ENCODE measurements around the gene MAST4.
"Not testable (repeated sequence)": the region's sequence is repeated elsewhere in the genome, so short reads cannot be mapped to it uniquely, and the experiment has no call there.

MAST4 gene

DNA sequence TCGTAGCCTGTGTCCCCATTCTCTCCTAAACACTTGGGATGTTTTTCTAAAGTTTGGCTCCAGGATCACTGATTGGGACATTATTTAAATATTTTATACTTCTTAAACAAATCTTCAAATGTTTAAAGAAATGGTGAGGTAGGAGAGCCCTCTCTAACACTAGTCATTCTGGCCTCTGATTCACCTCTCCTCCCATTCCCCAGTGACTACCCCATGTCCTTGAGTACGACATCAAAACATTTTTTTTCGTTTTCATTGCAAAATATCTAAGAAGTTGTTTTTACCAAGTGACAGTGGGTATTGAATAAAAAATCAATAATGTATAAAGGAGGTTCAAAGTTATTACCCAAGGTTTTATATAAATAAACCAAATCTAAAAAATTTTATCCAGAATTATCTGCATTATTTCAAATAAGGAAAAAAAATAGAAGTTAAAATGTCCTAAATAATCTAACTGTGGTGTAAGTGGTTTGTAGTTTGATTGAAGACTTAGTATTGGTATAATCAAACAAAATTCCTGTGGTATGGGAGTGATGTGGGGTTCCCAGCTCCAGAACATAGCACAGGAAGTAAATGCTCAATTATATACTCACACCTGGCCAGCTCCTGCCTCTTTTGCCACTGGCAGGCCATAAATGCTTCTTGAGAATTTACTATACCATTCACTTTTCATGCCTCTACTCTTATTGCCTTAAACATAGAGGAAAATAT, 51.1 kb downstream of the MAST4 start:
- no peak for DNase-seq

DNA sequence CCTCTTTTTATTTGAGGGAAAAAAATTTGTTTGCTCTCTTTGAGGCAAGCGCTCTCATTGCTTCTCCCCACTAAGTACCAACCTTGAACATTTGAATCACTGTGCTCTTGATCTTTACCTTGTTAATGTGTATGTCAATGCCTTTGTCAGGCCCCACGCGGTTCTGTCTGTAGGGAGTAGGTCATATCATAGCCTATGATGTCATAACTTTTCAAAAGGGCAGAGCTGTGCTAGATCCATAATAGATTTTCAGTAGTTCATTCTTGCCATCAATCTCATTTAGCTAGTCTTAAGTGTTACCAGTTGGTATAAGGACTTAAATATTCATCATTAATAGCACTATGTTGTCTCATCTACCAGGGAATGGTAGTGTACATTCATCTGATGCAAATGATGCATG, 56.6 kb downstream of the MAST4 start:
- no peak for DNase-seq

DNA sequence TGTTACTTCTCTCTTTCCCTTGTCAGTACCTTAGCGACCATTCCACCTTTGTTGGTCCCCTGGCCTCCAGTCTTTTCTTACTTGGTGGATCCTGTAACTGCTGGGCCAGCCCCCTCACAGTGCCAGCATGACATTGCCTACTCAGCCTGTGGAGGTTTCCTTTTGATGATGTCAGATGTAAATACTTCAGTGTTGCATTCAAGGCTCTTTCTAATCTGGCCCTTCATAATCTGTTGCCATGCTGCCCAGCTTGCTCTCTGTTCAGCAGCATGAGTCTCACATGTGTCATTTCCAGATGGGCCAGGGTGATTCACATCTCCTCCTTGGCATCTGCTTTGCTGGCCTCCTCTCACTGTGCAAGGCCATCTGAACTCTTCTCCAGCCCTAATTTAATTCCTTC, 57.1 kb downstream of the MAST4 start:
- DNase-seq = no peak

DNA sequence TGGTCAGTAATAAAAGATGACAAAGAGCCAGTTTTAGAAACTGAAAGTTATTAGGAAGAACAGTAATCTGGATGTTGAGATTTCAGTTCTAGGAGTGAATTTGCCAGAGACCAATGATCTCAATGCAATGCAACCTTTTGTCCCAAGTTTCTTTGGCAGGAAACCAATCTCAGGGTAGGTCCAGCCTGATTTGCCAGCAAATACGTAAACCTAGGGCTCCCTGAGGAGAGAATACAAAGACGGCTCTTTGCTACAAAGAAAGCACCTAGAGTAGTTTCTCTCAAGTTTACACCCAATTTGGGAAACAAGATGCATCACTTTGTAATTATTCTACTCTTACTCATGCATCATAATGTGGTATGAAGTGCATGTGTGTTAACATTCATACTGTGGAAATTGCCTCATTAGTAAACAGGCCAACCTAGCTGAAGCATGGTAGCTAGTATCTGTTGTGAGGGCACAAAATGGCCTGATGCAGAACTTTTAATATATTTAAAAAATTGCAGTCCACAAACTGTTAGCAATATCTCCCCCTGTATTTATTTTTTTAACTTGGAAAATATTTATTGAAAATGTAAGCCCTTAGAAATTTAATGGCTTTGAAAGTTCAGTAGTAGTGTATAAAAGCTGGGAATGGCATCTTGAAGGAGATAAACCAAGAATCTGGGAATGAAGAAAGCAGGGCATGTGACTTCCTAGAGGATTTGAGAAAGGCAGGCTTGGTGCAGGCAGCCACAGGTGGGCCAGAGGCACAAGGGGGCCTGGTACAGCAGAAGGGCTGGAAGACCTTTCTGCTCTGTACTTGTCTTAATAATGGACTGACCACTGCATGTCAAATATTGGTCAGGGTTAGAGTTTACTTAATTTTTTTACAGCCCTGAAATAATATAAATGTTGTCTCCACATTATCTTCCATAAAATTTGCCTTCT, 59.5 kb downstream of the MAST4 start:
- DNase-seq = no peak

DNA sequence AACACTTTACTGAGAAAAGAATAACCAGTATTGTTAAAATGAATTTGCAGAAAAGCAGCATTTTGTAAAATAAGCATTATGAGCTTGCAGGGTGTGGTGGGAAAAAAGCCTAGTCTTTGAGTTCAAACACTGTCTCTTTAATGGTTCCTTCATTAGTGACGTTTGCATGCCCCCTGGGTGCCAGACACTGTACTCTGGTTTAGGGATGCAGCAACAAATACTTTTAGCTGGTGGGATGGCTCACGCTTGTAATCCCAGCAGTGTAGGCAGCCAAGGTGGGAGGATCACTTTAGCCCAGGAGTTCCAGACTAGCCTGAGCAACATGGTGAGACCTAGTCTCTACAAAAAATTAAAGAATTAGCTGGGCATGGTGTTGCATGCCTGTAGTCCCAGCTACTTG, 62.3 kb downstream of the MAST4 start:
- DNase-seq = no peak

DNA sequence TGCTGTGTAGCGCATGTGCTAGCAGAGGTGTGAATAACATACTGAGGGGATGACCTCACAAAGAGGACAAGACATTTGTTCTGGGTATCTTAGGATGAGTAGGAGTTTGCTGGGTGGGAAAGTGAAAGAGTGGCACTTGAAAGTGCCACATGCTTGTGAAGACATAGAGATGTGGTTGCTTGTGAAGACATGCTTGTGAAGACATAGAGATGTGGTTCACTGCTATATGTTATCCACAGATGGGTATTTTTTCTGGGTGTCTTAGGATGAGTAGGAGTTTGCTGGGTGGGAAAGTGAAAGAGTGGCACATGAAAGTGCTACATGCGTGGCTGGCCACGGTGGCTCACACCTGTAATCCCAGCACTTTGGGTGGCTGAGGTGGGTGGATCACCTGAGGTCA, 63.6 kb downstream of the MAST4 start:
- no peak for DNase-seq

DNA sequence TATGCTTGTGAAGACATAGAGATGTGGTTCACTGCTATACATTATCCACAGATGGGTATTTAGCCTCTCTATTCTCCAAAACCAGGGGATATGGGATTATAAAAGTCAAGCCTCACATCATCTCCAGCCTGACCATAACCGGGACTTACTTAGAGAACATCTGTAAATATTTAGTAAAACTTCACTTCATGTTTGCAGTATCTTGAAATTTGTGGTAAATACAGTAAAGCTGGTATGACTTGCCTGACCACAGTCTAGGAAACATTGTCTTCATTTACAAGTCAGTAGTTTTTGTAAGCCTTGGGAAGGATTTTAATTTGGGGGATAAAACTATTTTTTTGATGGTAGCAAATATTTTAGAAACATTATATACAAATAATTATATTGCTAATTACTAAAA, 64.2 kb downstream of the MAST4 start:
- DNase-seq = no peak

DNA sequence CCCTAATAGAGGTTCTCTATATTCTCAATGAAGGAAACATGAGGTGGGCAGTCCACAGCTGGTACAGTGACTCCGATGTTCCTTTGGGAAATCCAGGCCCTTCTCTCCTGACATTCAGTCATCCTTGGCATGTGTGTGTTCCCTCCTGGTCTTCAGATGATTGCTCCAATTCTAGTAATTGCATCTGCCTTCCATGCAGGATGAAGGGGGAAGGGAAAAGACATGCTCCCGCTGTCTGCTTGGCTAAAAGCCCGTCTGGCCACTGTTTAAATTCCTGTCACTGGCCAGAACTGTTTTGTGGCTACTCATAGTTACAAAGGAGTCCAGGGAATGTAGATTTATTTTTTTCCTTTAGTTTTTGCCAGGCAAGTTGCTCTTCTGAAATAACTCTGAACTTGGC, 65.0 kb downstream of the MAST4 start:
- DNase-seq = no peak

DNA sequence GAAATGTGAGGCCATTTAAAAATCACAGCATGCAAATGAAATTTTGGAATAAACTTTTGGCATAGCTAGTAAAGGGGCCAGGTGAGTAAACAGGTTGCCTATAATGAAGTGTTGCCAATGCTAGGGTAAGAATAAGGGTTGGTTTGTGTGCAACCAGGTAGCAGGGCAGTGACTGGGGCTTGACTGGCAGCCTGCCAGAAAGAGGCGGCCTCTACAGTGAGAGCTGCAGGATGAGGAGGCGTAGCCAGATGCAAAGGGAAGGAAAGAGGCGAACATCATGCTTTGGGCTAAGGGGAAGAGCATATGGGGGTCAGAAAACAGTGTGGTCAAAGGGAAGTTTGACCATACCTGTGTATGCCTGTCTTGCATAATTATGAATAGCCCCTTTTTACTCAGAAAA, 70.6 kb downstream of the MAST4 start:
- peak; percentile 84 to 91 for DNase-seq

DNA sequence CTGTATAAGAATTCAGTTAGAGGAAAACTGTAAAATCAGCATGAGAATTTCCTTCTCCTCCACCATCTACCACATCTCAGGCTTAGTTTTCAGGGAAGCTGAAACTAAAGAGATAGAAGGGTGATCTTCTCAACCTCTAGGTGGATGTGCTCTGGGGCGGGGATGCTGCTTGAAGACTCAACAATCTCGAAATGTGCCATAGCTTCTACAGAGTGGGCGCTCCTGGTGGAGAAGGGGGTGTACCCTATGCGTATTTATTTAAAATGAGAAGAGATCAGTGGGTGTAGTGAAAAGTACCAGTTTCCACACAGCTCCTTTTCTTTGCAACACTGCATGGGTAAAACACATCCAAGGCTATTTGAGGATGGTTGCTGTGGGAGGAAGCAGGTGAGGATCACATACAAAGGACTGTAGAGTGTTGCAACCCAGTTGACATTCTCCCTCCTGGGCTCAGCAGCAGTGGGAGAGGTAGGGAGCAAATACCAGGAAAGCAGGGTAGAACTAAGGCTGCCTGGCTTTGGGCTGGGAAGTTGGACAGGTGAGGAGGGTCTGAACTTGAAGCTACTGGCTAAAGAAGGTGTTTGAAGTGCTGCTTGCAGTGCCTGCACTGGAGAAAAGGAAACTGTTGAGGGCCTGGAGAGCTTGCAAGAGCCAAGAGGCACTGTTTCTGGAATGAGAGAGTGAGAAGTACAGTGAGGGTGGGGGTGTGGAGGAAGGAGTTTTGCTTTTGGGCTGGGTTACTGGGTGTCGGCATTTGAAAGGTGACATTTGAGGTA, 73.1 kb downstream of the MAST4 start:
- DNase-seq = no peak

DNA sequence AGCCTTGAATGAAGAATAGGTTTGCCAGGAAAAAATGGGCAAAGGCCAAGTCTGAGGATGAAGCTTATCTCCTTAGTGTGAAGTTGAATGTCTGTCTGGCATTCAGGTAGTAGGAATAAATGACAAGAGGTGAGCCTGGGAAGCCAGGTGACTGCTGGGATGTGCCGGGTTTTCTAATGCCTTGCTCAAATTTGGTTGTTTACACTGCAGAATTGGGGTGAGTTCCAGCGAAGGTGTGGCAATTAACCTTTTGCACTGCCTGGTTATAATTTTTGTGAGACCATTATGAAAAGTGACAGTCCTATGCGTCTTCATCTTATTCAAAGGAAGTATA, 73.6 kb downstream of the MAST4 start:
- DNase-seq = peak in 1 of 2 experiments; percentile 4

DNA sequence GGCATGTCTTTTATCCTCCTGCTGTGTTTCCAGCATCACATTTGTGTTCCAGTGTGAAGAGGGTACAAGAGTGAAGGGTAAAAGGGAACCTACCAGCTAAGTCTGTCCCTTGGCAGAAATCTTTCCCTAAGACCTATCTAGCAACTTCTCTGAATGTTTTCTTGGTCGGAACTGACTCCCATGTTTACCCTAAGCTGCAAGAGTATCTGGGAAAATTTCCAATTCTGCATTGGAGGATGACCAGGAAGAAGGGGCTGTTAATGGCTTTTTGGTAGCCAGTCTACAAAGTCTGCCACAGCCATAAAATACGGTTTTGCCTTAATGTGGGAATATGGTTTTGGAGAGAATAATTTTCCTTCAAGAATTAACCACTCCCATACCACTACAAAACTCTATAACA, 75.1 kb downstream of the MAST4 start:
- no peak for DNase-seq

DNA sequence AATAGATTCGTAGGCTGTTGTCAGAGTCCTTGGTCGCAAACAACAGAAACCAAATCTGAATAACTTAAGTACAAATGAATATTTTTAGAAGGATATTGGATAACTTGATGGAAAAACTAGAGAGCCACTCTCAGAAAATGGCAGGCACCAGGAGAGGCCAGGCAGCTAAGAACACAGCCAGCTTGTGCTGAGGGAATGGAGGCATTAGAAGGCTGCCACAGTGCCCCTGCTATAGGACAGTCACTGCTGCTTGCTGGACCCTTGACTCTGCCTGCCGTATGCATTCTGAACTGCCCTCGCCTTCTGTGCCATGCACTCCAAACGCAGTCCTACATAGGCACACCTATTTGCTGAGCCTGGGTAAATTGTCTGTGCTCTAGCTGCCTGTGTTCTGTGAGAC, 78.6 kb downstream of the MAST4 start:
- no peak for DNase-seq

DNA sequence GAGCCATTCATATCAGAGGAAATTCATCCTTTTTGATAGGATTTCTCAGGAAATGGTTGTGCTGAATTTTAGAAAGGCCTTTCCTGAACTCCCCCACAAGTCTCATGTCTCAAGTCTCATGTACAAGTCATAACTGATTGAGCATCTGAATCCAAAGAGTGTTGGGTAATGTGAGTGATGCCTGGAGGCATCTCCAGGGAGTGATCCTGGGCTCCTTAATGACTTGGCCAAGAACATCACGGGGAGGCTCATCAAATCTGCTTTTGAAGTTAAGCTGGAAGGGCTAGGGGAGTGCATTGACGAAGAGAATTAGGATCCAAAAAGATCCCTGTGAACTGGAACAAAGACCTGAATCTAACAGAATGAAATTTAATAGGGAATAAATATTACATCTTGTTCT, 79.2 kb downstream of the MAST4 start:
- DNase-seq = no peak

DNA sequence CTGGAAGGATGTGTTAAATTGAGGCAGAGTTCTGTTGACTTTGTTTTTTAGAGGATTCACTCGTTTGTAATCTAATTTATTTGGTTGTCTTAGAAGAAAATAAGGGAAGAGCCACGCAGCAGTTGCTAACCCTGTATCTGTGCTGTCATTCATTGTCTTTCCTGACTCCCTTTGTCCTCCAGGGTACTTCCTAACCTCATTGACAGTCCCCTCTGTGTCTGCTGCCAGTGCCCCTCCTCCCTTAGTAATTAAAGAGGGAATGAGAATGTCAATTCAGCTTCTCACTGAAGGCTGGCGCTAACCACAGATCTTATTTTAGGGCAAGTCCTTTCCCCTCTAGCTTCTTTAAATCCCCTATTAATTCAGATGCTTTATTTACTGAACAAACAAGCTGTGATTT, 84.0 kb downstream of the MAST4 start:
- DNase-seq = peak in 1 of 2 experiments; percentile 5

DNA sequence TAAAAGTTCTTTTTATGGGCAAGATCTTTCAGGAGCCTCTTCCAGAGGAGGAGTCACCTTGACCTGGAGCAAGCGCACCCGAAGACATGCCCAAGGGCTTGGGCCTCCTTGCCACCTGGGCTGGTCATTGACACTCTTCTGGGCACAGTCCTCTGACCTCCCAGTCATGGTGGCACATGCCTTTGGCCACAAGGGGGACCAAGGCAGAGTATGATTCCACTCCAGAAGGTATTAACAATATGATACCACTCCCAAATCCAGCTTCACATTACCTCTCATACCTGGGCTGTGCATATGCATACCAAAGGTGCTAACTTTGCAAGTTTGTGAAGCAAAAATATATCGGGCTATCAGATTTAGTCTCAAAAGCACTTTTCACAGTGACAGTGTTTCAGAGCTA, 84.6 kb downstream of the MAST4 start:
- no peak for DNase-seq

DNA sequence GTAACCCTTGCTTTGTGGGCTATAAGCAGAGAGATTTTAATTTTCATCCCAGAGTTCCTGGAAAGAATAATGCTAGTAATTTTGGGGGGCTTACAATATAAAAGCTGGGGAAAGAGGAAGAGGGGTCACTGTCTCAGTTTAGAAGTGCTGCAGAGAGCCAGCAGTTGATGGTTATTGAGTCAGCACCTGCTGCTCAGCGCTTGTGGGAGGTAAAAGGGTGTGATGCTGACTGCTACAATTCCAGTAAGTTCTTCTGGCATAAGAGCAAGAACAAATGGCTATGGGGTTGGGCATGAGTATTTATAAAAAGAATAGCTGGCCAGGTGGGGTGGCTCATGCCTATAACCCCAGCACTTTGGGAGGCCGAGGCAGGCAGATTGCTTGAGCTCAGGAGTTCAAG, 88.5 kb downstream of the MAST4 start:
- no peak for DNase-seq

DNA sequence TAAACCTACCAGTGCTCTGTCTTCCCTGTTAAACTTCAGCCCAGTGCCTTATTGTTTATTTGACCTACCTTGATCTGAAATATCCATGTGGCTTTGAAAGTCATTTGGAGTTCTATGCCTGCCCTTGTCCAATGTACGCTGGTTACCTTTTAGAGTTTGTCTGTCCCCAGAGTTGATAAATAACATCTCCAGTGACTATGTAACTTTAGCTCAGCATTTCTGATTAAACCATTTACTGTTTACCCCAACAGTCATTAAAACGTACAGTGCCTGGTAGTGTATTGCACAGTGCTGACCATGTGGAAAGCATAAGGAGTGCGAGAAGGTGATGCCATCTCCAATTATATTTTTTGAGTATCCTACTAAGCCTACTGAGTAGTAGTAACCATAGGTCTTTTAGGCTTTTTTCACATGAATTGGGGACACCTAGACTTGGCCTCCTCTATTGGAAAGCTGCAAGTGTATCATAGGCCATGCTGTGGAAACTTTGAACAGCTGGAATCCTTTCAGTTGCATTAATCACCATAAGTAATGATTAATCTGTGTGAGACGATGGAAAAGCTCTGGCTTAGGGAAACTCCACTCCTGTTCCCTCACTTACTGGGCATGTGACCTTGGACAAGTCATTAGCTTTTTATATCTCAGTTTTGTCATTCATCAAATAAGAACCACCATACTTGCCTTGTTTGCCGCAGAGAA, 93.5 kb downstream of the MAST4 start:
- DNase-seq = no peak

DNA sequence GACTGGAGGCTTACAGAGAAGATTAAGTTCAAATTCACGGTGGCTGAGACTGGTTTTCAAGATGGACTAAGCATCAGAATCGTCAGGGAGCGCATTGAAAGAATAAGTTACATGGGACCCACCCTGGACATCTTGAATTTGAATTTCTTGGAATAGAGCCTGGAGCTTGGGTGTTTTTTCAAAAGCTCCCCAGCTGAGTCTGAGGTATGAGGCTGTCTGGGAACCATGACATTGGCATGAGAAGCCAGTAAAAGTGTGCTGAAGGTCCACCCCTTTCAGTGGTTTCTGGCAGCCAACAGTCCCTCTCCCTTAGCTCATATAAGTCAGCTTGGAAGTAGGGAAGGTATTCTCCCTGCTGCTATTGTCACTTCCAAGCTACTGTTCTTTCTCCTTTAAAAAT, 97.8 kb downstream of the MAST4 start:
- DNase-seq = no peak

DNA sequence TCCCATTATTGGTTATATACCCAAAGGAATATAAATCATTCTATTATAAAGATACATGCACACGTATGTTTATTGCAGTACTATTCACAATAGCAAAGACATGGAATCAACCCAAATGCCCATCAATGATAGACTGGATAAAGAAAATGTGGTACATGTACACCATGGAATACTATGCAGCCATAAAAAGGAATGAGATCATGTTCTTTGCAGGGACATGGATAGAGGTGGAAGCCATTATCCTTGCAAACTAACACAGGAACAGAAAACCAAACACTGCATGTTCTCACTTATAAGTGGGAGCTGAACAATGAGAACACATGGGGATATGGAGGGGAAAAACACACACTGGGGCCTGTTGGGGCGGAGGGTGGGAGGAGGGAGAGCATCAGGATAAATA, 99.6 kb downstream of the MAST4 start:
- DNase-seq = not testable (repeated sequence)

DNA sequence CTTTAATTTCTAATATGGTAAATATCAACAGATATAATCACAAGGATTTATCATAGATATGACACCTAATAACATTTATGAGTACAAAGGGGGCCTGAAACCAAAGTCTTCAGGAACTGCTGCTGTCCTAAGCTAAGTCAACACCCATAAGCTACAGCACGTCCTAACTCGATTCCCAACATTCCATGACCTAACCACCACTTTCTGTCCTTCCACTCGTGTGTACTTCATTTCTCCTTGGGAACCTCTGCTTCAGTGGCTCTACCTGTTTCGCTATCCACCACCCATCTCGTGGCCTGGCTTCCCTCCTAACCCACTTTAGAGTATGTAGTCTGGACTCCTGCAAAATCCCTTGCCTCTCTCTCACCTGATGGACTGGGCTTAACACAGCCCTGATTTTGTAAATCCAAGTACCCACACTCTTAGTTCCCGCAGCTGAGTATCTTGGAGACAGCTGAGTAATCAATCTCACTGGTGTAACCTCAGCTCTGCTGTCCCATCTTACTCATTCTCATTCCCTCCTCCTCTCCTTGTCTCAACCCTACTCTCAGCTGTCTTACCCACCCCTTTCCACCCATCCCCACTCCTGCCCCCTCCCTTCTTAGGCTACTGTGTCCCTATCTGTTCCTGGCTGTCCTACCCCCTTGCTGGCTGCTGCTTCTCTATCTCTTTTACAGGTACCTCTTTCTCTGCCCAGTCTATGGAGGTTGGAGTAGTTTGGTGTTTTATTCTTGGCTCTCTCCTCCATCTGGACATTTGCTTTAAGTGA, 101.8 kb downstream of the MAST4 start:
- DNase-seq = no peak

DNA sequence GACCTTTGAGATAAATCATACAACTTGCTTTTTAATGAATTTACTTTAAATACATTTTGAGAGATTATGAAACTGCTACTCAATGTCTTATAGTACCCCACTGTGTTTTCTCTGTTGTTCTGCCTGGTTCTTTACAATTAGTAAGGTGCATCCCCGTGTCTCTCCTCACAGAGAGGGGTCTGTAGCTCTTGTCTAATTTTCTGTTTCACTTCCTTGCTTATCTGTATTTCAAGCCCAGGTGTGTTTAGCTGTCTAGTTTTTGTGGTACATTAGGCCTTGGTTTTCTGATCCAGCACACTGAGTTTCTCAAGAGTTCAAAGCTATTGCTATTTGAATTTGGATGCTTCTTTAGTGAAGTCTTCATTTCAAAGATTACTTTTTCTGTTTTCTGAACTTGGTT, 105.1 kb downstream of the MAST4 start:
- DNase-seq = no peak

All from NCI-H2081 (cell line).